ENCODE measurements around the gene ALDH3A2.

Gene ALDH3A2

GRCh38 chr17:19656851-19657581, 8.5 kb downstream of the ALDH3A2 start:
- TF ChIP-seq CTCF (conservative IDR thresholded peaks at IDR 0.05; ENCODE audit: low read depth, low read length) = no peak
- DNase-seq (ENCODE audit: low read depth) = no peak

GRCh38 chr17:19659366-19660177, 11.0 kb downstream of the ALDH3A2 start:
- DNase-seq (ENCODE audit: low read depth) = no peak
- TF ChIP-seq CTCF (conservative IDR thresholded peaks at IDR 0.05; ENCODE audit: low read depth, low read length) = no peak

More at GRCh38 chr17:19656851-19657581, 8.5 kb downstream of the ALDH3A2 start:
- H3K4me3 ChIP-seq (ENCODE audit: low read depth, low read length) = no peak overlapping the region

GRCh38 chr17:19660219-19660870, 11.8 kb downstream of the ALDH3A2 start:
- no peak for DNase-seq (ENCODE audit: low read depth)
- no peak for TF ChIP-seq CTCF (conservative IDR thresholded peaks at IDR 0.05; ENCODE audit: low read depth, low read length)
- H3K4me3 ChIP-seq (ENCODE audit: low read depth, low read length) = no peak overlapping the region

More at GRCh38 chr17:19659366-19660177, 11.0 kb downstream of the ALDH3A2 start:
- H3K4me3 ChIP-seq (ENCODE audit: low read depth, low read length) = no peak overlapping the region

- DNase-seq (ENCODE audit: low read depth) = no peak
- H3K4me3 ChIP-seq (ENCODE audit: low read depth, low read length) = no peak overlapping the region
- no peak for TF ChIP-seq CTCF (conservative IDR thresholded peaks at IDR 0.05; ENCODE audit: low read depth, low read length)
Observed at GRCh38 chr17:19661121-19661520, 12.6 kb downstream of the ALDH3A2 start.

- no peak overlapping the region for H3K4me3 ChIP-seq (ENCODE audit: low read depth, low read length)
- no peak for TF ChIP-seq CTCF (conservative IDR thresholded peaks at IDR 0.05; ENCODE audit: low read depth, low read length)
- no peak for DNase-seq (ENCODE audit: low read depth)
Observed at GRCh38 chr17:19663097-19663496, 14.5 kb downstream of the ALDH3A2 start.

GRCh38 chr17:19664136-19664820, 15.7 kb downstream of the ALDH3A2 start:
- no peak for DNase-seq (ENCODE audit: low read depth)
- H3K4me3 ChIP-seq (ENCODE audit: low read depth, low read length) = no peak overlapping the region
- TF ChIP-seq CTCF (conservative IDR thresholded peaks at IDR 0.05; ENCODE audit: low read depth, low read length) = no peak

Measured in choroid plexus epithelial cell (primary cell).